Right ventricle myocardium inferior (tissue), 1 donor: Measurements from ENCODE around the gene CPVL. TPM values are rescaled to one million over a fixed set of nuclear protein-coding genes. Genes with fewer than 3 reads are reported as not detected.

Experiments
- ATAC-seq: fragments of 200-7000 bp; cut with Tn5 transposase; one replicate; pipeline ENCODE4 v1.9.1; 2020; ENCODE audit warnings: mild to moderate bottlenecking, moderate library complexity
- DNase-seq: peaks from one replicate; pipeline ENCODE4 v3.0.0; 2021; ENCODE audit errors: missing footprints
- intact Hi-C: fragments of 100-400 bp; cut with DNase I; formaldehyde crosslinking; loops from one replicate; pipeline ENCODE4 v1.11.0; 2022
- total RNA-seq: library from RNA; stranded (reverse); fragmentation: NEBNext Ultra II Directional; extraction: Animal tissue kit (Norgen Biotek cat#: 25700); gene quantifications from one replicate; pipeline ENCODE4 v1.2.1, GENCODE V29; 2021
- donor health status: DM: no; HTN: yes; CAD: no; lungs with severe emphysema.

CPVL gene
- total RNA-seq, 1 donor from 2014 or later: 50.6 TPM

GRCh38 chr7:28999895-29000716, 146.2 kb downstream of the CPVL start:
- ATAC-seq (peak; percentile 64), DNase-seq (no peak)
- intact Hi-C loops: loop anchor here (5.0 kb wide), 1 partner anchor 38 kb away; no protein-coding TSS in a partner anchor

GRCh38 chr7:28999427-28999826, 146.9 kb downstream of the CPVL start:
- peak; percentile 52 for ATAC-seq
- DNase-seq: no peak

GRCh38 chr7:28998105-28998504, 148.2 kb downstream of the CPVL start:
- DNase-seq: no peak
- intact Hi-C loops: loop anchor here (5.0 kb wide), 1 partner anchor 36 kb away; no protein-coding TSS in a partner anchor
- peak; percentile 65 for ATAC-seq

More at GRCh38 chr7:28999427-28999826, 146.9 kb downstream of the CPVL start:
- intact Hi-C loops: loop anchor here (5.0 kb wide), 1 partner anchor 37 kb away; no protein-coding TSS in a partner anchor

GRCh38 chr7:28996836-28997235, 149.5 kb downstream of the CPVL start:
- no peak for ATAC-seq
- intact Hi-C loops: loop anchor here (5.0 kb wide), 1 partner anchor 35 kb away; no protein-coding TSS in a partner anchor

GRCh38 chr7:28993371-28993770, 153.0 kb downstream of the CPVL start:
- no peak for DNase-seq
- intact Hi-C loops: no loop called here
- no peak for ATAC-seq

More at GRCh38 chr7:28996836-28997235, 149.5 kb downstream of the CPVL start:
- no peak for DNase-seq

GRCh38 chr7:28992798-28993197, 153.5 kb downstream of the CPVL start:
- no peak for ATAC-seq
- intact Hi-C loops: no loop called here
- no peak for DNase-seq

GRCh38 chr7:28990200-28990960, 156.0 kb downstream of the CPVL start:
- intact Hi-C loops: no loop called here
- ATAC-seq: peak; percentile 53
- DNase-seq: peak; percentile 82

DNA sequence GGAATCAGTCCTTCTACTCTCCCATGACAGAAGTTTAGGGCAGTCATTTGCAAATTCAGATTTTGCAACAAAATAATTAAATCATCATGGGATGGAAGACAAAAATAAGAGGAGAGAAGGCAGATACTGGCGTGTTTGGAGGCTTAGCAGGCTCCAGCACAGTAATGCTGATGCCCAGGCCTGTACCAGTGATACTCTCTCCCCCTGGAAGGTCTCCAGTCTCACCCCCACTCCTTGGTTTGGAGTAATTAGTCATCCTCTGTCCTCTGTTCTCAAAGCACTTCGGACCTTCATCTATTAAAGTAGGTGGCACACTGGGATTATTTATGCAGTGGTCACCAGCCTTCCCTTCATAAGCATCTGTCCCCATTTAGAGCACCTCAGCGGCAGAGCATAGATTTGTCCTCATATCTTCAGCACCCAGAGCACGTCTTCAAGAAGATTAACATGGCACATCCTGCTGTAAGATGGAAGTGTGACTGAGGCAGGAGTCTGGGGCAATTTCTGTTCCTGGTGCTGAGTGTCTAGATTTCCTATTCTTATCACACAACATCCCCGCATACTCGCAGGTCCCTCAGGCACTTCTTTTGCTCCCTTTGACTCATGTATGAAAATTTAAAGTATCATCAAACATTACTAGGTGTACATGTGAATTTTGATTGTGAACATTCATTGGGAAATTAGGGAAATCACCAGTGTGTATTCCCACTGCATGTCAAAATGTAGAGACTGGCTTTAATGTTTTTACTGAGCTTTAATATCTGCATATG, 156.9 kb downstream of the CPVL start:
- DNase-seq (no peak), ATAC-seq (peak; percentile 14)
- intact Hi-C loops: no loop called here

GRCh38 chr7:28988810-28989209, 157.5 kb downstream of the CPVL start:
- ATAC-seq (peak; percentile 21), DNase-seq (no peak)
- intact Hi-C loops: no loop called here

- intact Hi-C loops: no loop called here
- DNase-seq (no peak), ATAC-seq (no peak)
Observed at GRCh38 chr7:28988091-28988490, 158.2 kb downstream of the CPVL start.

DNA sequence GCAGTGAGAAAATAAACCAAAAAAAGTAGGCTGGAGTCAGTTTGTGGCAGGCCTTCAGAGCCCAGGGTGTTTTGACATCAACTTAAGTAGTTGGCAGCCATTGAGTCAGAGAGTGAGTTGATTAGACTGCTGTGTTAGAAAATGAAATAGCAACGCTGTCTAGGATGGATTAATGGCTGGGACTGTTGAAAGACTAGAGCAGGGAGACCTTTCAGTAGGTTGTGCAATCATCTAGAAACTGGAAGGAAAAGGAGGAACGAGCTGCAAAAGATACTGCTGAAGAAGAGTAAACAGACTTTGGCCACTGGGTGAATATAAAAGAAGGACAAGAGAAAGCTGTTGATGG, 159.6 kb downstream of the CPVL start:
- intact Hi-C loops: no loop called here
- ATAC-seq: peak; percentile 89
- no peak for DNase-seq

- no peak for ATAC-seq
- intact Hi-C loops: no loop called here
- DNase-seq: no peak
Observed at GRCh38 chr7:28986028-28986764, 160.1 kb downstream of the CPVL start.

- ATAC-seq (peak; percentile 32), DNase-seq (peak; percentile 72)
- intact Hi-C loops: no loop called here
Observed at GRCh38 chr7:28984631-28985030, 161.7 kb downstream of the CPVL start.

GRCh38 chr7:28984217-28984616, 162.1 kb downstream of the CPVL start:
- no peak for ATAC-seq
- intact Hi-C loops: no loop called here
- DNase-seq: no peak

DNA sequence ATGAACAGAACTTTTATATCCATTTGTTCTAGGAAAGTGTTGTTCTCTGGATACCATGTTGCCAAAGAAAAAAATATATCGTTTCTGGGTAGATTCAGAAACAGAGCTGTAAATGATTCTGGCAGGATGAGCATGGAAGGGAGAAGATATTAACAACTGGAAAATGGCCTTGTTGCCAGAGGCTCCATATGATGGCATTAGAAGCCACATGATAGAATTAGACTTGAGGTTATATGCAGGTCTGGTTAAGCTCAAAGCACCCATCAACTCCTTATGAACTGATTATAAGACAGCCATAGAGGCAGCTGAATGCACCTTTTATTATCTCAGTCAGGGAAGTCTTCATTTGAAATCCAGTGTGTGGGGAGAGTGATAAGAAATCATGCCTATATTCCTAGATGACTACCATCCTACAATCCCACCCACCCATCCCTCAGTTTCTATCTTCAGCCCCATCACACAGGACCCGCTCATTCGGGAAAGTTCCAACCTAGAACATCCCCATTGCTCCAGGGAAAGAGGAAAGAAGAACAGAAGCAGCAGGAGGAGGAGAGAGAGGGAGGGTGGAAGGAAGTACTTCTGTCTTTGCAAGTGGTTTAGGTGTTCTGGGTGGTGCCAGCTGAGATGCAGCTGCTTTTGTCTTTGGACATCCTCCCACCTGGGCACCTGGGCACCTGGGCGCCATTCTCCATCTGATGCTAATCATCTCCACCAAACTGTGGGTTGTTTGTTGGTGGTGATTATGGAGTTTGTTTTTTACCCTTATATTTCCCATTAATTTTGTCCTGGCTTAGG, 162.7 kb downstream of the CPVL start:
- no peak for DNase-seq
- ATAC-seq: no peak
- intact Hi-C loops: no loop called here

DNA sequence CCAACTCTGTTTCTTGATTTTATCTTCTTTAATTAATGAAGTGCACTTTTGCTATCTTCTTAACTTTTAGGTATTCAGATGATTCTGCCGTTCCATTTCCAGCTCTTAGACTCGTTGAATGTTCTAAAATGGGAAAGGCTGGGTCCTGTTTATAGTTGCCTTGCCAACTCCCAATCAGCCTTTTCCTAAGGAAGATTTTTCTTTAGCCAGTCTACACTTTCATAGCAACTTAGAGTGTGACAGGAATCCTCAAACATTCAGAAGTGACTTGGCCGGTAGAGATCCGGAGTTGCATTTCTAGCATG, 165.2 kb downstream of the CPVL start:
- intact Hi-C loops: no loop called here
- no peak for ATAC-seq
- no peak for DNase-seq

- intact Hi-C loops: no loop called here
- DNase-seq: no peak
Observed at GRCh38 chr7:28980451-28981160, 165.7 kb downstream of the CPVL start.

More at GRCh38 chr7:28980451-28981160, 165.7 kb downstream of the CPVL start:
- peak; percentile 58 for ATAC-seq
